ENCODE data around the gene ZBTB46.
"Not testable (repeated sequence)": the region's sequence is repeated elsewhere in the genome, so short reads cannot be mapped to it uniquely, and the experiment has no call there.

Gene ZBTB46

GRCh38 chr20:63783970-63784369 is 47.1 kb downstream of the ZBTB46 start:
- no peak for DNase-seq

- DNase-seq = no peak
These were observed 48.5 kb downstream of the ZBTB46 start for GRCh38 chr20:63782521-63782971.

GRCh38 chr20:63782051-63782471 is 49.0 kb downstream of the ZBTB46 start:
- peak; percentile 85 for DNase-seq

- DNase-seq = no peak
These were observed 49.9 kb downstream of the ZBTB46 start for GRCh38 chr20:63781181-63781580.

GRCh38 chr20:63778857-63779256 is 52.2 kb downstream of the ZBTB46 start:
- no peak for DNase-seq

GRCh38 chr20:63778034-63778752 is 52.9 kb downstream of the ZBTB46 start:
- no peak for DNase-seq

- no peak for DNase-seq
These were observed 53.5 kb downstream of the ZBTB46 start for GRCh38 chr20:63777614-63778013.

GRCh38 chr20:63776875-63777274 is 54.2 kb downstream of the ZBTB46 start:
- not testable (repeated sequence) for DNase-seq

- peak; percentile 37 for DNase-seq
These were observed 55.7 kb downstream of the ZBTB46 start for GRCh38 chr20:63775096-63775978.

GRCh38 chr20:63774306-63774705 is 56.8 kb downstream of the ZBTB46 start:
- DNase-seq = no peak

GRCh38 chr20:63773571-63774241 is 57.4 kb downstream of the ZBTB46 start:
- DNase-seq = no peak

GRCh38 chr20:63772781-63773518 is 58.1 kb downstream of the ZBTB46 start:
- DNase-seq = no peak

- no peak for DNase-seq
These were observed 59.9 kb downstream of the ZBTB46 start for GRCh38 chr20:63771046-63771707.

- no peak for DNase-seq
These were observed 61.1 kb downstream of the ZBTB46 start for GRCh38 chr20:63769891-63770474.

GRCh38 chr20:63768591-63769515 is 62.2 kb downstream of the ZBTB46 start:
- no peak for DNase-seq

- DNase-seq = no peak
These were observed 63.2 kb downstream of the ZBTB46 start for GRCh38 chr20:63767886-63768285.

- DNase-seq = no peak
These were observed 63.6 kb downstream of the ZBTB46 start for GRCh38 chr20:63767456-63767855.

- no peak for DNase-seq
These were observed 64.2 kb downstream of the ZBTB46 start for GRCh38 chr20:63766695-63767426.

- DNase-seq = no peak
These were observed 65.2 kb downstream of the ZBTB46 start for GRCh38 chr20:63765902-63766301.

All from CD4-positive, alpha-beta T cell treated with Interleukin-10 for 1 hour (primary cell).